WTC11 (cell line): Measurements from ENCODE around the gene LRRC61. TPM values are rescaled to one million over a fixed set of nuclear protein-coding genes. Genes with fewer than 3 reads are reported as not detected.

Experiments used
- ATAC-seq: fragments of 200-7000 bp; cut with Tn5 transposase; 2 replicates; pipeline ENCODE4 v1.10.0; 2021; ENCODE audit warnings: mild to moderate bottlenecking, moderate library complexity
- CTCF ChIA-PET: fragments of 300-600 bp; sonication (Branson Sonifier 250); formaldehyde crosslinking; loops from one replicate; lab custom pipeline; 2021; ENCODE audit warnings: antibody characterized with exemption; lab: Charles Lee
- POLR2A ChIA-PET: fragments of 350-600 bp; sonication (Branson Sonifier 250); formaldehyde crosslinking; loops from one replicate; lab custom pipeline; 2021; ENCODE audit warnings: antibody characterized with exemption; lab: Charles Lee
- DNase-seq: peaks from one replicate; pipeline ENCODE4 v3.0.0; 2021; ENCODE audit warnings: low spot score
- H3K27ac Mint-ChIP-seq: 2 replicates; pipeline ENCODE4 v1.8.0; 2021; ENCODE audit warnings: mixed read lengths
- H3K27me3 Mint-ChIP-seq: 2 replicates; pipeline ENCODE4 v1.8.0; 2021; ENCODE audit warnings: low read depth, mild to moderate bottlenecking, moderate library complexity, mixed read lengths
- H3K36me3 Mint-ChIP-seq: 2 replicates; pipeline ENCODE4 v1.8.0; 2021; ENCODE audit warnings: mixed read lengths
- H3K4me1 Mint-ChIP-seq: 2 replicates; pipeline ENCODE4 v1.8.0; 2022; ENCODE audit warnings: mixed read lengths
- H3K4me3 Mint-ChIP-seq: 2 replicates; pipeline ENCODE4 v1.8.0; 2021; ENCODE audit warnings: mild to moderate bottlenecking, moderate library complexity, mixed read lengths
- H3K9me3 Mint-ChIP-seq: 2 replicates; pipeline ENCODE4 v1.8.0; 2021; ENCODE audit warnings: mixed read lengths
- ATF1 ChIP-seq: sonication (generic); formaldehyde crosslinking; IDR thresholded peaks from 2 replicates; pipeline ENCODE4 v1.8.1; 2023; ENCODE audit warnings: mild to moderate bottlenecking, moderate library complexity, missing genetic modification reagents
- EMX1 ChIP-seq: fragments of 250-450 bp; sonication (Bioruptor Pico); IDR thresholded peaks from 2 replicates; pipeline ENCODE4 v1.8.0; 2021; ENCODE audit warnings: mild to moderate bottlenecking
- FOXP1 ChIP-seq: sonication (generic); formaldehyde crosslinking; IDR thresholded peaks from 2 replicates; pipeline ENCODE4 v1.8.0; 2022; ENCODE audit warnings: missing genetic modification reagents, mild to moderate bottlenecking, moderate library complexity, borderline replicate concordance
- MXD4 ChIP-seq: fragments of 250-450 bp; sonication (Bioruptor Pico); IDR thresholded peaks from 2 replicates; pipeline ENCODE4 v1.8.0; 2021; ENCODE audit warnings: mild to moderate bottlenecking, moderate library complexity, borderline replicate concordance
- NFATC4 ChIP-seq: fragments of 250-450 bp; sonication (Bioruptor Pico); IDR thresholded peaks from 2 replicates; pipeline ENCODE4 v1.9.0; 2021; ENCODE audit warnings: mild to moderate bottlenecking
- OVOL2 ChIP-seq: fragments of 250-450 bp; sonication (Bioruptor Pico); IDR thresholded peaks from 2 replicates; pipeline ENCODE4 v1.9.0; 2021; ENCODE audit warnings: mild to moderate bottlenecking, borderline replicate concordance
- SMAD3 ChIP-seq: sonication (generic); formaldehyde crosslinking; IDR thresholded peaks from 2 replicates; pipeline ENCODE4 v1.8.0; 2022; ENCODE audit warnings: missing genetic modification reagents, mild to moderate bottlenecking, borderline replicate concordance
- SOX15 ChIP-seq: fragments of 250-450 bp; sonication (Bioruptor Pico); IDR thresholded peaks from 2 replicates; pipeline ENCODE4 v1.9.0; 2021; ENCODE audit warnings: mild to moderate bottlenecking
- TEAD4 ChIP-seq: sonication (generic); formaldehyde crosslinking; IDR thresholded peaks from 2 replicates; pipeline ENCODE4 v1.8.0; 2022; ENCODE audit warnings: mild to moderate bottlenecking, missing genetic modification reagents
- ZNF121 ChIP-seq: sonication (generic); formaldehyde crosslinking; IDR thresholded peaks from 2 replicates; pipeline ENCODE4 v1.8.0; 2023; ENCODE audit warnings: missing genetic modification reagents
- ZNF219 ChIP-seq: sonication (generic); formaldehyde crosslinking; IDR thresholded peaks from 2 replicates; pipeline ENCODE4 v1.8.0; 2023; ENCODE audit warnings: missing genetic modification reagents, mild to moderate bottlenecking, borderline replicate concordance
- total RNA-seq: library from RNA; stranded (reverse); gene quantifications from 3 replicates; pipeline ENCODE4 v1.2.3, GENCODE V29; 2021
- TF ChIP-seq, protein P1 (sequence below): sonication (generic); formaldehyde crosslinking; IDR thresholded peaks from 2 replicates; pipeline ENCODE4 v1.8.0; 2023; ENCODE audit warnings: missing genetic modification reagents, mild to moderate bottlenecking, borderline replicate concordance
- TF ChIP-seq, protein P2 (sequence below): sonication (generic); formaldehyde crosslinking; IDR thresholded peaks from 2 replicates; pipeline ENCODE4 v1.8.0; 2022; ENCODE audit warnings: mild to moderate bottlenecking, missing genetic modification reagents
- TF ChIP-seq, protein P3 (sequence below): sonication (generic); formaldehyde crosslinking; IDR thresholded peaks from 2 replicates; pipeline ENCODE4 v1.8.1; 2022; ENCODE audit warnings: mild to moderate bottlenecking, moderate library complexity, missing genetic modification reagents
- TF ChIP-seq, protein P4 (sequence below): sonication (generic); formaldehyde crosslinking; conservative IDR thresholded peaks from 2 replicates; pipeline ENCODE4 v1.8.1; 2022; ENCODE audit warnings: mild to moderate bottlenecking, missing genetic modification reagents
- TF ChIP-seq, protein P5 (sequence below): sonication (generic); formaldehyde crosslinking; IDR thresholded peaks from 2 replicates; pipeline ENCODE4 v1.8.1; 2023; ENCODE audit warnings: mild to moderate bottlenecking, missing genetic modification reagents, moderate library complexity

Gene LRRC61
- total RNA-seq, 1 experiment from 2014 or later: 27.7 TPM

DNA sequence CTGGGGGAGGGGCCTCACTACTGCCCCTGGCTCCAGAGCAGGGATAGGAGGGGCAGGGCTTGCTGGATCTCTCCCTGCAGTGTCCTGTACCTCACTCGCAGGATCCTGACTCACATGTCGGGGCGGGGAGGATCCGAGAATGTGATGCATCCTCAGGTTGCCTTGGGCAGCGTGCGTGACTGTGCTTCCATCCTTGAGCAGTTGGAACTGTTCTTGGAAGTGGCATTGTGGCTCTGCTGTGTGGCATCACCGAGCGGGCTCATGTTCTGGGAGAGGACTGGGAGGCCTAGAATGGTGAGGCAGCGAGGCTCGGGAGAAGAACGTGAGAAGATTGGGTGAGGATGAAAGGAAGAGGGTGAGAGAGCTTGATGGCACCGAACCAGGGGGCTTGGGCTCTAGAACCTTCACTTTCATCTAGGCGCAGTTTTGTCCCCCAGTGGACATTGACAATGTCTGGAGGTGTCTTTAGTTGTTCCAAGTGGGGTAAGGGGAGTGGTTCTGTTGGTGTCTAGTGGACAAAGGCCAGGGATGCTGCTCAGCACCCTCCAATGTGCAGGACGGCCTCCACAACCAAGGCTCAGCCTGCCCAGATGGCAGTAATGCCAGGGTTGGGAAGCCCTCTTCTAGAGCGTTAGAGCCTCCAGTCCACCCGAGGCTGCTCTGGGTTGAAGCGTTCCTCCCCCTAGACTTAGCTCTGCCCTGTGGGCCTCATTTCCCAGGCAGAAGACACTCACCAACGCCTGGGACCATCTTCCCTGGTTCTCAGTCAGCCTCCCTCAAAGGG is 9.9 kb downstream of the LRRC61 start:
- H3K4me3 Mint-ChIP-seq: no peak overlapping the region
- DNase-seq (no peak), ATAC-seq (no peak)
- H3K27me3 Mint-ChIP-seq: no peaks in the 10 kb centered on the region
- peaks cover 27% of the 10 kb centered on the region for H3K36me3 Mint-ChIP-seq
- TF ChIP-seq, protein P1, sequence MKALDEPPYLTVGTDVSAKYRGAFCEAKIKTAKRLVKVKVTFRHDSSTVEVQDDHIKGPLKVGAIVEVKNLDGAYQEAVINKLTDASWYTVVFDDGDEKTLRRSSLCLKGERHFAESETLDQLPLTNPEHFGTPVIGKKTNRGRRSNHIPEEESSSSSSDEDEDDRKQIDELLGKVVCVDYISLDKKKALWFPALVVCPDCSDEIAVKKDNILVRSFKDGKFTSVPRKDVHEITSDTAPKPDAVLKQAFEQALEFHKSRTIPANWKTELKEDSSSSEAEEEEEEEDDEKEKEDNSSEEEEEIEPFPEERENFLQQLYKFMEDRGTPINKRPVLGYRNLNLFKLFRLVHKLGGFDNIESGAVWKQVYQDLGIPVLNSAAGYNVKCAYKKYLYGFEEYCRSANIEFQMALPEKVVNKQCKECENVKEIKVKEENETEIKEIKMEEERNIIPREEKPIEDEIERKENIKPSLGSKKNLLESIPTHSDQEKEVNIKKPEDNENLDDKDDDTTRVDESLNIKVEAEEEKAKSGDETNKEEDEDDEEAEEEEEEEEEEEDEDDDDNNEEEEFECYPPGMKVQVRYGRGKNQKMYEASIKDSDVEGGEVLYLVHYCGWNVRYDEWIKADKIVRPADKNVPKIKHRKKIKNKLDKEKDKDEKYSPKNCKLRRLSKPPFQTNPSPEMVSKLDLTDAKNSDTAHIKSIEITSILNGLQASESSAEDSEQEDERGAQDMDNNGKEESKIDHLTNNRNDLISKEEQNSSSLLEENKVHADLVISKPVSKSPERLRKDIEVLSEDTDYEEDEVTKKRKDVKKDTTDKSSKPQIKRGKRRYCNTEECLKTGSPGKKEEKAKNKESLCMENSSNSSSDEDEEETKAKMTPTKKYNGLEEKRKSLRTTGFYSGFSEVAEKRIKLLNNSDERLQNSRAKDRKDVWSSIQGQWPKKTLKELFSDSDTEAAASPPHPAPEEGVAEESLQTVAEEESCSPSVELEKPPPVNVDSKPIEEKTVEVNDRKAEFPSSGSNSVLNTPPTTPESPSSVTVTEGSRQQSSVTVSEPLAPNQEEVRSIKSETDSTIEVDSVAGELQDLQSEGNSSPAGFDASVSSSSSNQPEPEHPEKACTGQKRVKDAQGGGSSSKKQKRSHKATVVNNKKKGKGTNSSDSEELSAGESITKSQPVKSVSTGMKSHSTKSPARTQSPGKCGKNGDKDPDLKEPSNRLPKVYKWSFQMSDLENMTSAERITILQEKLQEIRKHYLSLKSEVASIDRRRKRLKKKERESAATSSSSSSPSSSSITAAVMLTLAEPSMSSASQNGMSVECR (CRISPR knock-in tag): no peak
- ChIA-PET POLR2A (no interaction called here), CTCF (no interaction called here)
- peak overlapping the region; percentile 93 for H3K27ac Mint-ChIP-seq
- no peaks in the 10 kb centered on the region for H3K9me3 Mint-ChIP-seq
- H3K4me1 Mint-ChIP-seq: peaks cover 80% of the 10 kb centered on the region

DNA sequence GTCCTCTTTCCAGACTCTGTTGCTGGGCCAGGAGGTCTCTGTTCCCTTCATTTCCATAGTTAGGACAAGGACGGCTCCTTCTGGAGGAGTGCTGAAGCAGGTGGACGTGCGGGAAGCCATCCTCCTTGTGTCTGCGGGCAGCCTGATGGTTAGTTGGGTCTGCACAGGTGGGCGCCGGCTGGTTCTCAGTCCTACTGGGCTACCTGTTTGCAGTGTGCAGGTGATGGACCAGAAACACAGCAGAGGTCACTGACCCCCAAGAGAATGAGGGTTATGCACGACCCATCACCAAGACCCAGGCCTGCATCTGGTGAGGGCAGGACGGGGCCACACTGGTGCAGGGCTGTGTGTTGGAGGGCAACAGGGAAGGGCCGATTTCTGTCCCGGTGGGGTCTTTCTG is 10.5 kb downstream of the LRRC61 start:
- ChIA-PET POLR2A (no interaction called here), CTCF (no interaction called here)
- H3K27ac Mint-ChIP-seq: peak overlapping the region; percentile 90; the same call in 1 of the 2 replicates
- no peak for DNase-seq
- ATAC-seq: no peak
- H3K36me3 Mint-ChIP-seq: peaks cover 25% of the 10 kb centered on the region
- H3K4me3 Mint-ChIP-seq: no peak overlapping the region
- no peaks in the 10 kb centered on the region for H3K27me3 Mint-ChIP-seq
- no peaks in the 10 kb centered on the region for H3K9me3 Mint-ChIP-seq
- TF ChIP-seq NFATC4 (CRISPR knock-in tag): no peak
- TF ChIP-seq MXD4 (CRISPR knock-in tag): no peak
- TF ChIP-seq FOXP1 (CRISPR knock-in tag): 0 out of 2 replicates have a peak, but pooled peaks have one; percentile 41
- TF ChIP-seq SMAD3: no peak
- TF ChIP-seq, protein P2, sequence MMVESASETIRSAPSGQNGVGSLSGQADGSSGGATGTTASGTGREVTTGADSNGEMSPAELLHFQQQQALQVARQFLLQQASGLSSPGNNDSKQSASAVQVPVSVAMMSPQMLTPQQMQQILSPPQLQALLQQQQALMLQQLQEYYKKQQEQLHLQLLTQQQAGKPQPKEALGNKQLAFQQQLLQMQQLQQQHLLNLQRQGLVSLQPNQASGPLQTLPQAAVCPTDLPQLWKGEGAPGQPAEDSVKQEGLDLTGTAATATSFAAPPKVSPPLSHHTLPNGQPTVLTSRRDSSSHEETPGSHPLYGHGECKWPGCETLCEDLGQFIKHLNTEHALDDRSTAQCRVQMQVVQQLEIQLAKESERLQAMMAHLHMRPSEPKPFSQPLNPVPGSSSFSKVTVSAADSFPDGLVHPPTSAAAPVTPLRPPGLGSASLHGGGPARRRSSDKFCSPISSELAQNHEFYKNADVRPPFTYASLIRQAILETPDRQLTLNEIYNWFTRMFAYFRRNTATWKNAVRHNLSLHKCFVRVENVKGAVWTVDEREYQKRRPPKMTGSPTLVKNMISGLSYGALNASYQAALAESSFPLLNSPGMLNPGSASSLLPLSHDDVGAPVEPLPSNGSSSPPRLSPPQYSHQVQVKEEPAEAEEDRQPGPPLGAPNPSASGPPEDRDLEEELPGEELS (CRISPR knock-in tag): 0 out of 2 replicates have a peak, but pooled peaks have one; percentile 9
- peaks cover 77% of the 10 kb centered on the region for H3K4me1 Mint-ChIP-seq

DNA sequence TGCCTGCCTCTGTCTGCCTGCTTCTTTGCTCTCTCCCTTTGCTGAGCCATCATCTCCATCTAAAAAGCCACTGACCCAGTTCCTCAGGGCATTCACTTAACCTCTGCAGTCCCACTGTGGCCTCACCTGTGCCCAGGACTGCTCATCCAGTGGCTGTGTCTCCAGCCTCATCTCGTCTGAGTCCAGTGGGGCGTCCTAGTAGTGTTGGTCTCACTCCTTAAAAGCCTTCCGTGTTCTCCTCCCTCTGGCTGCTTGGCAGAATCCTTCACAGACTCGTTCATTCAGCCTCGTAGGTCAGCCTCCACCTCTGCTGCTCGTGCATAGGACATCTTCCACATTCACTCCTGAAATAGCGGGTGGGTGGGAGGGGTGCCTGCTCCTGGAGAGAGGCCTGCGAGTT is 11.0 kb downstream of the LRRC61 start:
- Mint-ChIP-seq H3K27me3 (no peaks in the 10 kb centered on the region), H3K4me3 (no peak overlapping the region), H3K9me3 (no peaks in the 10 kb centered on the region), H3K4me1 (peaks cover 77% of the 10 kb centered on the region), H3K36me3 (peaks cover 25% of the 10 kb centered on the region), H3K27ac (peak overlapping the region; percentile 90)
- POLR2A ChIA-PET: interaction anchor here (1.6 kb wide), 2 partner anchors 28 to 68 kb away, joined by 3 to 10 read pairs; no protein-coding TSS in a partner anchor
- DNase-seq: no peak
- CTCF ChIA-PET: interaction anchor here (0.7 to 1.1 kb wide), 2 partner anchors 48 to 49 kb away, joined by 3 to 4 read pairs; no protein-coding TSS in a partner anchor
- no peak for ATAC-seq
- TF ChIP-seq SMAD3 (no peak), EMX1 (CRISPR knock-in tag) (no peak), ZNF121 (CRISPR knock-in tag) (no peak), OVOL2 (CRISPR knock-in tag) (no peak), ZNF219 (CRISPR knock-in tag) (no peak), SOX15 (no peak), MXD4 (CRISPR knock-in tag) (no peak), ATF1 (CRISPR knock-in tag) (no peak), TEAD4 (CRISPR knock-in tag) (no peak)
- TF ChIP-seq, protein P1 (CRISPR knock-in tag): no peak
- TF ChIP-seq, protein P3, sequence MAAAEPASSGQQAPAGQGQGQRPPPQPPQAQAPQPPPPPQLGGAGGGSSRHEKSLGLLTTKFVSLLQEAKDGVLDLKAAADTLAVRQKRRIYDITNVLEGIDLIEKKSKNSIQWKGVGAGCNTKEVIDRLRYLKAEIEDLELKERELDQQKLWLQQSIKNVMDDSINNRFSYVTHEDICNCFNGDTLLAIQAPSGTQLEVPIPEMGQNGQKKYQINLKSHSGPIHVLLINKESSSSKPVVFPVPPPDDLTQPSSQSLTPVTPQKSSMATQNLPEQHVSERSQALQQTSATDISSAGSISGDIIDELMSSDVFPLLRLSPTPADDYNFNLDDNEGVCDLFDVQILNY (CRISPR knock-in tag): no peak
- TF ChIP-seq, protein P4, sequence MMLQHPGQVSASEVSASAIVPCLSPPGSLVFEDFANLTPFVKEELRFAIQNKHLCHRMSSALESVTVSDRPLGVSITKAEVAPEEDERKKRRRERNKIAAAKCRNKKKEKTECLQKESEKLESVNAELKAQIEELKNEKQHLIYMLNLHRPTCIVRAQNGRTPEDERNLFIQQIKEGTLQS (CRISPR knock-in tag): no peak
- TF ChIP-seq, protein P5, sequence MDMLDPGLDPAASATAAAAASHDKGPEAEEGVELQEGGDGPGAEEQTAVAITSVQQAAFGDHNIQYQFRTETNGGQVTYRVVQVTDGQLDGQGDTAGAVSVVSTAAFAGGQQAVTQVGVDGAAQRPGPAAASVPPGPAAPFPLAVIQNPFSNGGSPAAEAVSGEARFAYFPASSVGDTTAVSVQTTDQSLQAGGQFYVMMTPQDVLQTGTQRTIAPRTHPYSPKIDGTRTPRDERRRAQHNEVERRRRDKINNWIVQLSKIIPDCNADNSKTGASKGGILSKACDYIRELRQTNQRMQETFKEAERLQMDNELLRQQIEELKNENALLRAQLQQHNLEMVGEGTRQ (CRISPR knock-in tag): no peak
